Effector memory CD4-positive, alpha-beta T cell (primary cell): ENCODE results near the gene XPR1.
"Not testable (repeated sequence)": the region's sequence is repeated elsewhere in the genome, so short reads cannot be mapped to it uniquely, and the experiment has no call there.

Experiments
- DNase-seq, 3 donors: peaks; one replicate each; pipeline ENCODE4 v3.0.0-alpha.2; 2020
- H3K27ac ChIP-seq: 2 replicates; pipeline ENCODE4 v1.7.0; 2013; ENCODE audit warnings: mild to moderate bottlenecking, low read length, moderate library complexity; ENCODE audit not compliant: insufficient read depth, poor library complexity, severe bottlenecking
- H3K27me3 ChIP-seq: replicated peaks from 2 replicates; pipeline ENCODE4 v1.7.0; 2013; ENCODE audit warnings: mild to moderate bottlenecking, low read length; ENCODE audit not compliant: insufficient read depth, control insufficient read depth, poor library complexity, severe bottlenecking
- H3K36me3 ChIP-seq: 2 replicates; pipeline ENCODE4 v1.7.0; 2013; ENCODE audit warnings: mild to moderate bottlenecking, low read length, moderate library complexity; ENCODE audit not compliant: control insufficient read depth, insufficient read depth
- H3K4me1 ChIP-seq: 2 replicates; pipeline ENCODE4 v1.7.0; 2013; ENCODE audit warnings: low read length, mild to moderate bottlenecking; ENCODE audit not compliant: control insufficient read depth, insufficient read depth, poor library complexity, severe bottlenecking
- H3K4me3 ChIP-seq: 2 replicates; pipeline ENCODE4 v1.7.0; 2013; ENCODE audit warnings: low read length, low read depth, mild to moderate bottlenecking; ENCODE audit not compliant: insufficient read depth, poor library complexity, severe bottlenecking
- H3K9me3 ChIP-seq: 2 replicates; pipeline ENCODE4 v1.7.0; 2013; ENCODE audit warnings: mild to moderate bottlenecking, low read length, moderate library complexity; ENCODE audit not compliant: control insufficient read depth

The XPR1 gene

DNA sequence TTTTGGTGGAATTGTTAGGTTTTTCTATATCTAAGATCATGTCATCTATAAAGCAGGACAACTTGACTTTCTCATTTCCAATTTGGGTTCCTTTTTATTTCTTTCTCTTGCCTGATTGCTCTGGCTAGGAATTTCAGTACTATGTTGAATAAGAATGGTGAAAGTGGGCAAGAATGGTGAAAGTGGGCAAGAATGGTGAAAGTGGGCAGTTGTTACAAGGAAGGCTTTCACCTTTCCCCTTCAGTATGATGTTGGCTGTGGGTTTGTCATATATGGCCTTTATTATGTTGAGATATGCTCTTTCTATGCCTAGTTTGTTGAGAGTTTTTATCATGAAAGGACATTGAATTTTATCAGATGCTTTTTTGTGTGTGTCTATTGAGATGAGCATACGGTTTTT is 64.5 kb downstream of the XPR1 start:
- Histone ChIP-seq H3K9me3 (peaks cover 13% of the 10 kb centered on the region), H3K36me3 (no peaks in the 10 kb centered on the region), H3K4me1 (no peaks in the 10 kb centered on the region), H3K4me3 (no peak overlapping the region), H3K27ac (no peak overlapping the region), H3K27me3 (no peaks in the 10 kb centered on the region)
- DNase-seq: no peak

DNA sequence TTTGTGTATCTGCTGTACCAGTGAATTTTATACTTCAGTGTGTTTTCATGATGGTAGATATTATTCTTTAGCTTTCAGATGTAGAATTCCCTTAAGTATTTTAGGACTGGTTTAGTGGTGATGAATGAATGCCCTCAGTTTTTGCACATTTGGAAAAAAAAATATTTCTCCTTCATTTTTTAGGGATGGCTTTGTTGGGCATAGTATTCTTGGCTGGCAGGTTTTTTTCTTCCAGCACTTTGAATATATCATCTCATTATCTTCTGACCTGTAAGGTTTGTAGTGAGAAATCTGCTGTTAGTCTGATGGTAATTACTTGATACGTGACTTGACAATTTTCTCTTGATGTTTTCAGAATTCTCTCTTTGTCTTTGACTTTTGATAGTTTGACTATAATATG is 66.8 kb downstream of the XPR1 start:
- no peak for DNase-seq
- Histone ChIP-seq H3K4me1 (no peaks in the 10 kb centered on the region), H3K27ac (no peak overlapping the region), H3K9me3 (peaks cover 18% of the 10 kb centered on the region), H3K27me3 (no peaks in the 10 kb centered on the region), H3K36me3 (no peaks in the 10 kb centered on the region), H3K4me3 (no peak overlapping the region)

DNA sequence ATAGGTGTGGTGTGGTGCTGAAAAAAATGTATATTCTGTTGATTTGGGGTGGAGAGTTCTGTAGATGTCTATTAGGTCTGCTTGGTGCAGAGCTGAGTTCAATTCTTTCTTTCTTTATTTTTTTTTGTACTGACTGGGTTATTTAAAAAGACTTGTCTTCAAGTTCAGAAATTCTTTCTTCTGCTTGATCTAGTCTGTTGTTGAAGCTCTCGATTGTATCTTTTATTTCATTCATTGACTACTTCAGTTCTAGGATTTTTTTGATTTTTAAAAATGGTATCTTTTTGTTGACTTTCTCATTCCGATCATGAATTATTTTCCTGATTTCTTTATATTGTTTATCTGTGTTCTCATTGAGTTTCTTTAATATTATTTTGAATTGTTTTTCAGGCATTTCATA is 70.6 kb downstream of the XPR1 start:
- H3K4me3 ChIP-seq, H3K27ac ChIP-seq, DNase-seq, H3K27me3 ChIP-seq, H3K36me3 ChIP-seq, H3K4me1 ChIP-seq: not testable (repeated sequence)
- H3K9me3 ChIP-seq: peaks cover 17% of the 10 kb centered on the region

DNA sequence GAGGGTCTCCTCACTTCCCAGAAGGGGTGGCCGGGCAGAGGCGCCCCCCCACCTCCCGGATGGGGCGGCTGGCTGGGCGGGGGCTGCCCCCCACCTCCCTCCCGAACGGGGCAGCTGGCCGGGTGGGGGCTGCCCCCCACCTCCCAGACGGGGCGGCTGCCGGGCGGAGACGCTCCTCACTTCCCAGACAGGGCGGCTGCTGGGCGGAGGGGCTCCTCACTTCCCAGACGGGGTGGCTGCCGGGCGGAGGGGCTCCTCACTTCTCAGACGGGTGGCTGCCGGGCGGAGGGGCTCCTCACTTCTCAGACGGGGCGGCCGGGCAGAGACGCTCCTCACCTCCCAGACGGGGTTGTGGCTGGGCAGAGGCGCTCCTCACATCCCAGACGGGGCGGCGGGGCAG is 78.9 kb downstream of the XPR1 start:
- not testable (repeated sequence) for DNase-seq, H3K27me3 ChIP-seq, H3K4me1 ChIP-seq, H3K36me3 ChIP-seq, H3K27ac ChIP-seq, H3K9me3 ChIP-seq, H3K4me3 ChIP-seq

DNA sequence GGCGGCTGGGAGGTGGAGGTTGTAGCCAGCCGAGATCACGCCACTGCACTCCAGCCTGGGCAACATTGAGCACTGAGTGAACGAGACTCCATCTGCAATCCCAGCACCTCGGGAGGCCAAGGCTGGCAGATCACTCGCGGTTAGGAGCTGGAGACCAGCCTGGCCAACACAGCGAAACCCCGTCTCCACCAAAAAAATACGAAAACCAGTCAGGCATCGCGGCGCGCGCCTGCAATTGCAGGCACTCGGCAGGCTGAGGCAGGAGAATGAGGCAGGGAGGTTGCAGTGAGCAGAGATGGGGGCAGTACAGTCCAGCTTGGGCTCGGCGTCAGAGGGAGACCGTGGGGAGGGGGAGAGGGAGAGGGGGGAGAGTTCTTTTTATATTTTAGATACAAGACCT is 79.4 kb downstream of the XPR1 start:
- H3K36me3 ChIP-seq, H3K4me1 ChIP-seq, H3K9me3 ChIP-seq, H3K27ac ChIP-seq, H3K4me3 ChIP-seq, DNase-seq, H3K27me3 ChIP-seq: not testable (repeated sequence)

DNA sequence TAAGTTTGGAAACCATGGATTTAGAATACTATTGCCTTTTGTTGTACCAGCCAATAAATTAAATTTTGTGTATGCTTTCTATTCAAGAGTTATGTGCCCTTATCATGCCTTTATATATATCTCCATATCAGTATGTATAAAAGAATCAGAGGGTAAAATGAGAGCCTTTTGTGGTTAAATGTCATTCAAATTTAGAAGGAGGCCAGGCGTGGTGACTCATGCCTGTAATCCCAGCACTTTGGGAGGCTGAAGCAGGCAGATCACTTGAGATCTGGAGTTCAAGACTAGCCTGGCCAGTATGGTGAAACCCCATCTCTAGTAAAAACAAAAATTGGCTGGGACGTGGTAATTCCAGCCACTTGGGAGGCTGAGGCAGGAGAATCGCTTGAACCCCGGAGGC is 88.9 kb downstream of the XPR1 start:
- H3K27ac ChIP-seq: no peak overlapping the region
- H3K4me1 ChIP-seq: no peaks in the 10 kb centered on the region
- DNase-seq: no peak
- H3K27me3 ChIP-seq: no peaks in the 10 kb centered on the region
- peaks cover under 1% of the 10 kb centered on the region for H3K9me3 ChIP-seq
- no peaks in the 10 kb centered on the region for H3K36me3 ChIP-seq
- no peak overlapping the region for H3K4me3 ChIP-seq

DNA sequence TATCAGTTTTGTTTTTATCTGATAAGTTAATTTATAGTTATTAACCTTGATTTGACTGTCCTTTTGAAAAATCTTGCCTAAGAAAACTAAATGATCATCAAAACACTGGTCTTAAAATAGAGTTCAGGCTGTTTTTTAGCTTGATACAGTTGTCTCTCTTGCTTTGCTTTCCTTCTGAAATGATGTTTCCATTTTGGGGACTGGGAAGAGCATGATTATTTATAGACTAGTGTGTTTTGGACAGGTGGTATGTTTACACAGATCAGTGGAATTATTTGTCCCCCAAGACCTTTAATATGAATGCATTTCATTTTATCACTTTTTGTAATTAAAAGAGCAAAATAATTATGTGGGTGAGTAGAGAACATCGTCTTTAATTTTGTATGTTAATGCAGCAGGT is 90.8 kb downstream of the XPR1 start:
- H3K4me1 ChIP-seq: no peaks in the 10 kb centered on the region
- peaks cover 7% of the 10 kb centered on the region for H3K9me3 ChIP-seq
- H3K4me3 ChIP-seq: no peak overlapping the region
- no peaks in the 10 kb centered on the region for H3K36me3 ChIP-seq
- no peak for DNase-seq
- H3K27me3 ChIP-seq: no peaks in the 10 kb centered on the region
- no peak overlapping the region for H3K27ac ChIP-seq

DNA sequence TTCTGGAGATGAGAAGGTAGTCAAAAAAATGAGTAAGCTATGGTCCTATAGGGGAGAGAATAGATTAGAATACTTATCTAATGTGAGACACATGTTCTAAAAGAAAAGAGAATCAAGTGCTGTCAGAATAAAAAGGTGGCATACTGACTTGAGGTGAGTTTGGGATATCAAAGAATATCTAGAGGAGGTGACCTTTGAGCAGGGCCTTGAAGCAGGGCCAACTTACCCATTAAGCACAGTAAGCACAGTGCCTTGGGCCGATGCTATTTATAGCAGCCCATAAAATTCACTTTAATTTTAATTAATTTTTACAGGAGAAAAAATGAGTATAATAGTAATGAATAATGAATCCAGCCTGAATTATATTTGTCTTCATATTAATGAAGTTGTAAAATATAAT is 92.2 kb downstream of the XPR1 start:
- DNase-seq: no peak
- H3K27ac ChIP-seq: no peak overlapping the region
- H3K4me3 ChIP-seq: no peak overlapping the region
- peaks cover 7% of the 10 kb centered on the region for H3K9me3 ChIP-seq
- no peaks in the 10 kb centered on the region for H3K27me3 ChIP-seq
- H3K4me1 ChIP-seq: no peaks in the 10 kb centered on the region
- H3K36me3 ChIP-seq: no peaks in the 10 kb centered on the region

DNA sequence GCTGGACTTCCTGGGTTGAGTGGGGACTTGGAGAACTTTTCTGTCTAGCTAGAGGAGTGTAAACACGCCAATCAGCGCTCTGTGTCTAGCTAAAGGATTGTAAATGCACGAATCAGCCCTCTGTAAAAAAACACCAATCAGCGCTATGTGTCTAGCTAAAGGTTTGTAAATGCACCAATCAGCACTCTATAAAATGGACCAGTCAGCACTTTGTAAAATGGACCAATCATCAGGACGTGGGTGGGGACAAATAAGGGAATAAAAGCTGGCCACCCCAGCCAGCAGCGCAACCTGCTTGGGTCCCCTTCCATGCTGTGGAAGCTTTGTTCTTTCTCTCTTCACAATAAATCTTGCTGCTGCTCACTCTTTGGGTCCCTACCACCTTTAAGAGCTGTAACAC is 94.2 kb downstream of the XPR1 start:
- not testable (repeated sequence) for H3K4me3 ChIP-seq, H3K27me3 ChIP-seq, H3K4me1 ChIP-seq, DNase-seq, H3K27ac ChIP-seq, H3K9me3 ChIP-seq, H3K36me3 ChIP-seq

DNA sequence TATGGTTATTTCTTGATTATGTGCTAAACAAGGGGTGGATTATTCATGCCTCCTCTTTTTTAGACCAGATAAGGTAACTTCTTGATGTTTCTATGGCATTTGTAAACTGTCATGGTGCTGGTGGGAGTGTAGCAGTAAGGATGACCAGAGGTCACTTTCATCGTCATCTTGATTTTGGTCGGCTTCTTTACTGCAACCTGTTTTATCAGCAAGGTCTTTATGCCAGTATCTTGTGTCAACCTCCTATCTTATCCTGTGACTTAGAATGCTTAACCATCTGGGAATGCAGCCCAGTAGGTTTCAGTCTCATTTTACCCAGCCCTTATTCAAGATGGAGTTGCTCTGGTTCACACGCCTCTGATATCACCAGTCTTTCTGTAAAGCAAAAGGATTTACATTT is 95.9 kb downstream of the XPR1 start:
- not testable (repeated sequence) for DNase-seq, H3K4me3 ChIP-seq, H3K4me1 ChIP-seq, H3K9me3 ChIP-seq, H3K36me3 ChIP-seq, H3K27me3 ChIP-seq, H3K27ac ChIP-seq

DNA sequence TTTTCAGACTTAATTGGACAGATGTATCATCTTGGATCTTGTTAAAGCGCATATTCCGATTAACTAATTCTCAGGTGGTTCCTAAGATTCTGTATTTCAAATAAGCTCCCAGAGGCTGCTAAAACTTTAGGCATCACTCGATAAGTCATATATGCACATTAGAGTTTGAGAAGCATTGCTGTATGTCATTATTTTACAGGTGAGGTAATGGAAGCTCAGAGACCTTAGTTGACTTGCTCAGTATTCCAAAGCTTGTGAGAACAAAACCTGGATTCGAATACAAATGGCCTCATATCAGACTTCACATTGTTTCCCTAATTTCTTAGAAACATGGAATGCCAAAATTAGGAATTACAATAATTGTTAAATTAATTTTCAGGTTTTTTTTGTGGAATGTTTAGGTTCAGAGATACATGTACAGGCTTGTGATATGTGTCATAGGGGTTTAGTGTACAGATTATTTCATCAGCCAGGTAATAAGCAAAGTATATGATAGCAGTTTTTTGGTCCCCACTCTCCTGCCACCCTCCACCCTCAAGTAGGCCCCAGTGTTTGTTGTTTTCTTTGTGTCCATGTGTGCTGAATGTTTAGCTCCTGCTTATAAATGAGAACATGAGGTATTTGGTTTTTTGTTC is 96.8 kb downstream of the XPR1 start:
- H3K36me3 ChIP-seq: peaks cover 4% of the 10 kb centered on the region
- no peak overlapping the region for H3K4me3 ChIP-seq
- H3K27me3 ChIP-seq: no peaks in the 10 kb centered on the region
- H3K9me3 ChIP-seq: peaks cover 13% of the 10 kb centered on the region
- no peak for DNase-seq
- H3K4me1 ChIP-seq: no peaks in the 10 kb centered on the region
- no peak overlapping the region for H3K27ac ChIP-seq
